VCaP (cell line): Measurements from ENCODE around the gene PAK1.
"Not testable (repeated sequence)": the region's sequence is repeated elsewhere in the genome, so short reads cannot be mapped to it uniquely, and the experiment has no call there.

Source experiments
- H3K27ac ChIP-seq: fragments of 450-650 bp; 2 replicates; pipeline ENCODE4 v1.5.1; 2017
- CTCF ChIP-seq: fragments of 450-650 bp; conservative IDR thresholded peaks from 2 replicates; pipeline ENCODE4 v1.5.1; 2017; ENCODE audit warnings: mild to moderate bottlenecking, moderate library complexity

Gene PAK1

GRCh38 chr11:77309401-77310085 is 164.4 kb downstream of the PAK1 start:
- TF ChIP-seq CTCF: no peak
- no peak overlapping the region for H3K27ac ChIP-seq

- no peak for TF ChIP-seq CTCF
- no peak overlapping the region for H3K27ac ChIP-seq
Observed at GRCh38 chr11:77308838-77309237, 165.1 kb downstream of the PAK1 start.

DNA sequence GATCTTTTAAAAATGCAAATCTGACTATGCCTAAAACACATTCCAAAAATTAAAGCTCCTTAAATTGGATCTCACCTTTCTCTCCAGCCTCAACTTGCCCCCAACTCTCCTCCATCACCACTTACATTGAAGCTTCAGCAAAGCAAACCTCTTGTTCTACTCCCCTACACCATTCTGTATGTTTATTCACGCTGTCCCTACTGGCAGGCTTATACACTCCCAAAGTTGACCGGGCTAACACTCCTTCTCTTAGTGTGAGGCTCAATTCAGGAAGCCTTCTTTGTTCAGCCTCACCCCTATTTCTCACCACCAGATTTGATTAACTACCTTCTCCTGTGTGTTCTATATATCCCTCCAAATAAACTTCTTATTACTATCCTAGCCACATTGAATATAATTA is 170.6 kb downstream of the PAK1 start:
- TF ChIP-seq CTCF: no peak
- H3K27ac ChIP-seq: no peak overlapping the region

DNA sequence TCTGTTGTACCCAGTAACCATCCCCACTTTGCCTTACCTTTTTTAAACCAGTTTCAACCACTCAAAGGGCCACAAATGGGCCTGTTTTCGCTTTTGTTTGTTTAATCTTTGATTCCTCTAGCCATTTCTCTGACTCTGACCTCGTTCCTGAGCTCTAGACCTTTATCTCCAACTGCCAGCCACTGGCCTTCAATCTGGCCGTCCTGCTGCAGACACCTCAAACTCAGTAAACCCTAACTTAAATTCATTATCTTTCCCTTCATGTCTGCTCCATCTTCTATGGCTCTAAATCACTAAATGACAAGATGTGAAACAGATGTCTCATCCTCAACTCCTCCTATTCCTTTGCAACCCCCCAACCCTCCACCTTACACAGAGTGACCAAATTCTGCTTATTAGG is 171.1 kb downstream of the PAK1 start:
- no peak for TF ChIP-seq CTCF
- no peak overlapping the region for H3K27ac ChIP-seq

DNA sequence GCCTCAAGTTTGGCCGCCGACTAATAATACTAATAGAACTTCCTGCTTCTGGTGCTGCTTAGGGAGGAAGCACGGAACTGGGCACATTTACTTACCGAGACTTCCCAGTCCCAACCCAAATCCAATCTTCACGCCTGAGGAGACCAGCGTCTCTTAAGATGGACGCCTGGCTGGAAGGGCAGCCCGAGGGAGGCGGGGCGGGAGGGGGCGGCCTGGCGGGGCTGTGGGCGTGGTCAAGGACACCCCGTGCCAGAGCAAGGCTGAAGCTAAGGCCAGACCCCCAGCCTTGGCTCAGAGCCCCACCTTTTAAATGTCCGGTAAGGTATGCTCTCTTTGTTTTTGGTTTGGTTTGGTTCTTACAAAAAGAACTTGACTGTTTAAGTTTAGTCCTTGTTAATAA is 172.4 kb downstream of the PAK1 start, which contains the start of gene GDPD4:
TSS of gene GDPD4 (minus strand) at position 177 of the 400 bp plus-strand sequence. CDS start 16,549 bp downstream, outside the sequence.
- H3K27ac ChIP-seq: no peak within 1 kb of the TSS
- TF ChIP-seq CTCF: no peak

GRCh38 chr11:77300695-77301094 is 173.2 kb downstream of the PAK1 start:
- TF ChIP-seq CTCF: no peak
- H3K27ac ChIP-seq: no peak overlapping the region

GRCh38 chr11:77300028-77300427 is 173.9 kb downstream of the PAK1 start:
- H3K27ac ChIP-seq: not testable (repeated sequence)

- no peak overlapping the region for H3K27ac ChIP-seq
- no peak for TF ChIP-seq CTCF
Observed at GRCh38 chr11:77299528-77299993, 174.3 kb downstream of the PAK1 start.
